ENCODE results near the gene BCL6B. TPM values are rescaled to one million over a fixed set of nuclear protein-coding genes. Genes with fewer than 3 reads are reported as not detected.

BCL6B gene
- total and polyA plus RNA-seq, 10 of the 15 experiments (the other 5 are each of a cell fraction or from before 2014, with no cell fraction given): 0.06 to 0.85 (median 0.11) TPM; not detected in 1

GRCh38 chr17:6994118-6994598 lies 28.7 kb upstream of the BCL6B start:
- SMC1A ChIA-PET (ENCODE audit: uncharacterized antibody, unreplicated experiment): interaction anchor here (0.9 kb wide), 1 partner anchor 84 kb away, joined by 3 read pairs; no protein-coding TSS in a partner anchor
- Histone ChIP-seq H3K79me2 (ENCODE audit: control insufficient read depth, insufficient read depth, low read length) (no peaks in the 10 kb centered on the region), H4K20me1 (ENCODE audit: control insufficient read depth, insufficient read depth) (no peaks in the 10 kb centered on the region), H3K27me3 (replicated peaks in 1 of 2; ENCODE audit: control insufficient read depth in 2 of 2, insufficient read depth in 2 of 2, low read length in 1 of 2) (no peaks in the 10 kb centered on the region), H3K9ac (ENCODE audit: control insufficient read depth, insufficient read depth, low read length) (no peak overlapping the region), H3K36me3 (ENCODE audit: control insufficient read depth in 2 of 2, insufficient read depth in 2 of 2, low read length in 1 of 2) (peaks cover 0 to 7% of the 10 kb centered on the region in 2 experiments; a peak in 2 of 4 replicates), H3K4me1 (ENCODE audit: control insufficient read depth, insufficient read depth, low read length) (no peaks in the 10 kb centered on the region), H2AFZ (ENCODE audit: control insufficient read depth, low read depth, low read length) (no peak overlapping the region), H3K4me3 (no peak overlapping the region), H3K4me2 (ENCODE audit: control insufficient read depth, insufficient read depth) (no peak overlapping the region), H3K9me3 (replicated peaks; ENCODE audit: control insufficient read depth, insufficient read depth, low read length) (no peaks in the 10 kb centered on the region), H3K27ac (ENCODE audit: control insufficient read depth, insufficient read depth) (no peak overlapping the region)
- intact Hi-C loops (cut with micrococcal nuclease; ENCODE audit: unreplicated experiment) (no loop called here), in situ Hi-C loops (cut with MboI) (no loop called here)
- no peak for TF ChIP-seq ZBTB33 (IDR thresholded peaks at IDR 0.05)
- TF ChIP-seq ZSCAN29 (IDR thresholded peaks at IDR 0.05): no peak
- TF ChIP-seq BCL3 (IDR thresholded peaks at IDR 0.05; ENCODE audit: borderline replicate concordance, insufficient read depth, low read depth, low read length, poor library complexity, severe bottlenecking): no peak
- no peak for TF ChIP-seq RB1 (IDR thresholded peaks at IDR 0.05; ENCODE audit: borderline replicate concordance)
- no peak for TF ChIP-seq SMC3 (IDR thresholded peaks at IDR 0.05; ENCODE audit: borderline replicate concordance, low read length)
- TF ChIP-seq IKZF2 (IDR thresholded peaks at IDR 0.05): no peak
- no peak for TF ChIP-seq LARP7 (IDR thresholded peaks at IDR 0.05)
- TF ChIP-seq PAX8 (IDR thresholded peaks at IDR 0.05): no peak
- DNase-seq (ENCODE audit: low read depth, low spot score) (no peak), ATAC-seq (no peak), FAIRE-seq (peak; percentile 35)
- RAD21 ChIA-PET (ENCODE audit: unreplicated experiment): no interaction called here
- no TSS peak for BruUV-seq (replicated peaks)
- 92% methylated on average over 10 of the region's 10 CpGs for WGBS (ENCODE audit: insufficient coverage, insufficient replicate concordance, low lambda C conversion rate, missing lambda C conversion rate)
- POLR2A ChIA-PET: no interaction called here
- CTCF ChIA-PET: interaction anchor here (2.3 kb wide), 1 partner anchor 10 kb away, joined by 9 read pairs; no protein-coding TSS in a partner anchor

Measured in GM12878 (cell line).